Right renal pelvis (tissue), 4 donors: ENCODE data around the gene JMJD4. TPM values are rescaled to one million over a fixed set of nuclear protein-coding genes. Genes with fewer than 3 reads are reported as not detected.

Experiments
- DNase-seq, 4 donors: peaks; one replicate each; pipeline ENCODE4 v3.0.0-alpha.2; 2013; ENCODE audit warnings: low read depth in 4 of 4, low spot score in 3 of 4, missing footprints in 1 of 4
- polyA plus RNA-seq, 4 donors: library from polyadenylated mRNA; unstranded; fragments of 120-200 nt; gene quantifications; one replicate each; pipeline ENCODE4 v1.2.1, GENCODE V29; 2013; ENCODE audit not compliant: insufficient read length in 4 of 4

JMJD4 gene
- polyA plus RNA-seq, 4 donors: 15.9 to 20.4 (median 17.9) TPM

DNA sequence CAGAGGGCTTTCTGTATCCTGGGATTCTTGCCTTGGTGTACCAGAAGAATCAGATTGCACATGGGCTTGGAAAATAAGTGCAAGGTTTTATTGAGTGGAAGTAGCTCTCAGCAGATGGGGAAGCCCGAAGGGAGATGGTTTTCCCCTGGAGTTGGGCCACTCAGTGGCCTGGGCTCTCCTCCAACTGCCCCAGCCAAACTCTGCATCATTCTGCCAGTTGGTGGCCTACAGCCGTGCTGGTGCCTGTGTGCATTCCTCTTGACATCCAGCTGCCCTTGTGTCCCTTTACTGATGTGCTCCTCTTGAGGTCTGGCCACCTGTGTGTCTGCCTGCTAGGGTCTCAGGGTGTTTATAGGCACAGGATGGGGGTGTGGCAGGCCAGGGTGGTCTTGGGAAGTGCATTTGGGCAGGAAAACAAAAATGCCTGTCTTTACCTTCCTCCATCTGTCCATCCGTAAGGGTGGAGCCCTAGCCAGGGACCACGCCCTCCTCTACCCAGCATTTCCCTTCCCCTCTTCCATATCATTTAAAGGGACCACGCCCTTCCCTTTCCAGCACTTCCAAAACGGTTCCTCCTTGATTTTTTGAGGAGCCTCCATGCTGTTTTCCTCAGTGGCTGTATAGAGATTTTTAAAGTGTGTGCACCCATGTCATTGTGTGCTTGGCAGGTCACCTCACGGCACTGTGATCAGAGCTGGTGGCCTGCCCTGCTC lies 19.1 kb upstream of the JMJD4 start:
- DNase-seq: no peak

DNA sequence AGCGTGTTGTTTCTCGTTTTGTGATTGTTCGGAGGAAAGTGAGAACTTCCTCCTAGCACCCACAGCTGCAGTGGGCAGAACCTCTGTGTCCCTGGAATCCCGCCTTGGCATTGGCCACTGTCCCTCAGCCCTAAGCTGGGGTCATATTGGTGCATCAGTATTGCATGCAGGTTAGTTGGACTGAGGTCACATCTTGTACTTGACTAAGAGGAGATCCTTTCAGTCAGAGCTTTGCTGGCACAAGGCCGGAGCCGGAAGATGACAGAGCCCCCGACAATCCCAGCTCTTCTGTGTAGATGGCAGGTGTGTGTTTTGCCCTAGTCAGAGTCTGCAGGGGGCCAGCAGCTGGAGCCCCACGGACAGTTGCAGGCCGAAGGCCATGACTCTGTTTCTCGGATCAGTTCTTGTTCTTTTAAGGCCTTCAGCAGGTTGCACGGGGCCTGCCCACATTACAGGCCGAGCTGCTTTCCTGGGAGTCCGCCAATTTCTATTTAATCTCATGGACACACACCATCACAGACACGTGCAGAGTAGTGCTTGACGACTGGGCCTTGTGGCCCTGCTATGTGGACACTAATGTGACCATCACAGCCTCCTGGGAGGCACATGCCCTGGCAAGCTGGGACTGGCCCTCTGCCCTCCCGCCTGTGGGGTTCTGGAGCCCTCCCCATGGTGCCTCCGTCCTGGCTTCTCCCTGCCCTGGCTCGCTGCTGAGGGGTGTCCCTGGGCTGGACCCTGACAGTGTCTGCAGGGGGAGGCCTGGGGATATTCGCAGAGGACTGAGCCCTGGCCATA lies 15.0 kb upstream of the JMJD4 start:
- DNase-seq: no peak

DNA sequence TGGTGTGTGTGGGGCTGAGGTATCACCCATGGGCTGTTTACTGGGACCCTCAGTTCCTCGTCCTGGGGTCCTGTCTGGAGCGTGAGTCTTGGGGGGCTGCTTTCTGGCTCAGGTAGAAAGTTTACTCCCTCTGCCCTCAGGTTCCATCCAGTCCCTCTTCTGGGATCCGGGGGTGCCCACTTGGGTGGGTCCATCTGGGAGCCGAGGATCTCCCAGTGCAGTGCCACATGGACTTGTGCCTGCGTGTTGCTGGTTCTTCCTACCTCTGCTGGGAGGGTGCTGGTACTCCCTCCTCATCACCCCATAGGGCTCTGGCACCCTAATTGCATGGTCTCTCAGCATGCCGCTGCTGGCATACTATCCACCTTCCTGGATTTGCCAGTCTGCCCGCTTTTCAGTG lies 14.1 kb upstream of the JMJD4 start:
- DNase-seq: no peak

- no peak for DNase-seq
Measured at GRCh38 chr1:227748496-227749182, 13.5 kb upstream of the JMJD4 start.

- DNase-seq: no peak
Measured at GRCh38 chr1:227747948-227748495, 12.9 kb upstream of the JMJD4 start.

DNA sequence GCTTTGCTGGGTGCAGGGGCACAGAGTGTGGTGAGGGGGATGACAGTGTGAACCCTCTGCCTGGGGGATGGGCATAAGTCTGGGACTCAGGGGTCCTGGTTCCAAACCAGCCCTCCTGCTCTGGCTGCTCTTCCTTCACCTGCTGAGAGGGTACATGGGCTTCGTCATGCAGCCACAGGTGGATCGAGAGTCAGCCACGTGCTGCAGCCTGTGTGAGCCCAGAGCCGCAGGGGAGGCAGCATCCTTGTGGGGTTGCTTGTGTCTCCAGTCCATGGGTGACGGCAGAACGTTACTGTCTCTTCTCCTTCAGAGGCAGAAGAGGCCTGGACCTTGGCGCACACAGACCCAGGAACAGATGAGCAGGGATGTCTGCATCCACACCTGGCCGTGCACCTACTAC lies 12.3 kb upstream of the JMJD4 start:
- no peak for DNase-seq

DNA sequence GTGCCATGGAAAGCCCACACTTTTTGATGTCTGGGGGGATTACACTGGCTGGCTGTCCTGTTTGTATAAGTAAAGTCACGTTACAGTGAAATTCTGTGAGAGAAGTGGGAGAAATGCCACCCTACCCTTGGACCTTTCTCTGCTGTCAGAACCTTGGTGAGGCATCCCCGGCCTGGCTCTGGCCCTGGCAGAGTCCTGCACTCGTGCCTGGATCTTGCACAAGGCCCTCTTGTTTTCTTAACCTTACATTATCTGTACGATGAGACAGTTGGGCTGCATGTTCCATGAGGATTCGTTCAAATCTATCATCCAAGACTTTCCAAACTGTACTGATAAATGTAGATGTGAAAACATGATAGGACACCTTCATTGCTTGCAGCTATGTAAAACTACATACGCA lies 11.6 kb upstream of the JMJD4 start:
- DNase-seq: no peak

GRCh38 chr1:227745568-227746265 lies 10.6 kb upstream of the JMJD4 start:
- DNase-seq: no peak

DNA sequence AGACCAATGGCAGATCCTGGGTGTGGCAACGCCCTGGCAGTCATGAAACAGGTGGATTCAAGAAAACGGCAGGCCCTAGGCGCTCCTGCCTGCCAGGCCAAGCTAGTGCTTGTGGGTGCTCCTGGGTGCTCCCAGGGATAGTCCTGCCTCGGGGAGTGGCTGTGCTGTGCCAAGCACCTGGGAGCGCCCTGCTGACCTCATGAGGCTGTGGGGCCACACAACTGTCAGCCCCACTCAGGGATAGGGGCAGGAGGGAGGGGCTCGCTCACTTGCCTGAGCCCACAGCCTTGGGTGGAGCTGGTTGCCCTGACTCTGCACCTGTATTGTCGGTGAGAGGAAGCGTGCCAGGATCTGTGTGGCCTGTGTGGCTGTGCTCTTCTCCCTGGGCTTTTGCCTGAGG lies 9.6 kb upstream of the JMJD4 start:
- no peak for DNase-seq

DNA sequence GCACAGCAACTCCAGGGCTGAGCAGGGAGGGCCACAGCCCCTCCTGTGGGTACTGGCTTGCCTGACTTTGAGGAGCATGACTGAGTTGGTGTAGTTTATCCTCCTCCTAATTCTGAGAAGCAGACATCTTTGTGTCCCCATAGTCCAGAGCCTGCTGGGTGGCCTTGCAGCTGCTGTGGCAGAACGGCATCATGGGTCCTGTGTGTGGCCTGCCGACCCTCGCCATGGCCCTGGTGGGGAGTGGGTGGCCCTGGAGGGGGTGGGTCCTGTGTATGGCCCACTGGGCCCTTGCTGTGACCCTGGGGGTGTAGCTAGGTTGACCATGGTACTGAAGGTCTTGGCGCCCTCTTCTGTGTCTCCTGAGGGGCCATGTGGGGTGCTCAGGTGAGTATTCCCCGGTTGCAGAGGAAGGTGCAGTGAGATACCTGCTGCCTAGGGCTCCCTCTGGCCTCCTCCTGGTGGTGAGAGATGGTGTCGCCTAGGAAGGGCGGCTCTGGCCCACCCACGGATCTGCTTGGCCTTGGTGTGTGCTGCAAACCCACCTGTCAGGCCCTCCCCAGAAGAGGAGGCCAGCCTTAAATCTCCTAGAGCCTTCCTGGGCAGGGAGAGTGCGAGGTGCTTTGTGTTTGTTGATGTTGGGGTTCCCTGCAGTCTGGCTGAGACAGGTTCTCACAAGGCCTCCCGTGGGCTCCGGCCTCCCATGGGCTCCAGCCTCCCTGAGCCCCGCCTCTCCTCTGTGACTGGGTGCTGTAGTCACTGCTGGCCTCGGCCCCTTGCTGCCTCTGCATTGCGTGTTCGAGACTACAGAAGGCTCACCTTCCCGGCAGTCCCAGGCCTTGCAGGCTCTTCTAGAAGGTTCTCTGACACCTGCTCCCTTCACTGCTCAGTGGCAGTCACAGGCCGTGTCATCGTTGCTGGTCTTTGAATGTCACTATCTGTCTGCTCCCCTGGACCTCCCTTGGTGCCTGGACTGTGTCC lies 7.9 kb upstream of the JMJD4 start:
- DNase-seq: no peak

DNA sequence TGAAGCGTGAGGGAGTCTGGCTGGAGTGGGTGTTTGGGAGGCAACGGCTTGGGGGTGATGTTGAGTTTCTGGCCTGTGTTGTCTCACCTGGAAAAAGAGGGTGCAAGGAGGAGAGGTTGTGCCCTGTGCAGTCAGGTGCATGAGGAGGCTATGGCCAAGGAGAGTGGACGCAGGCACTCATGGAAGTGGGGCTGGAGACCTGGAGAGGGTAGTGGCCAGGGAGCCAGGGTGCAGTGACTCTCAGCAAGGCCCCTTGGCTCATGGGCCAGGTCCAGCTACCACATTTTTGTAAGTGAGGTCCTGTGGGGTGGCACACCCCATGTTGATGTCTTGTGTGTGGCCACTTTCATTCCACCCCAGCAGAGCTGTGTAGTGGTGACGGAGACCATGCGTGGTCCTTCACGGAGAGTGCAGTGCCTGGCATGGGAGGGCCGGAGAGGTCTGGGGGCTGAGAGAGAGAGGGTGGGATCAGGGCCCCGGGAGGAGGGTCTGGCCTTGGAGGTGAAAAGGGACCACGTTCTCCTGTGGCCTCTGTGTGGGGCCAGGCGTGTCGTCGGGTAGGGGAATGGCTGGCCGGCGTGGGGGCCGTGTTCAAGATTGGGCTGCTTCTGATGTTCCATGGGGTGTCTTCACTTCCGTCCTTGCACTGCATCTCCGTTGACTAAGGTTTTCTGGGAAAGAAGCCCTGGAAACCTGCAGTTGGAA lies 6.2 kb upstream of the JMJD4 start:
- no peak for DNase-seq

DNA sequence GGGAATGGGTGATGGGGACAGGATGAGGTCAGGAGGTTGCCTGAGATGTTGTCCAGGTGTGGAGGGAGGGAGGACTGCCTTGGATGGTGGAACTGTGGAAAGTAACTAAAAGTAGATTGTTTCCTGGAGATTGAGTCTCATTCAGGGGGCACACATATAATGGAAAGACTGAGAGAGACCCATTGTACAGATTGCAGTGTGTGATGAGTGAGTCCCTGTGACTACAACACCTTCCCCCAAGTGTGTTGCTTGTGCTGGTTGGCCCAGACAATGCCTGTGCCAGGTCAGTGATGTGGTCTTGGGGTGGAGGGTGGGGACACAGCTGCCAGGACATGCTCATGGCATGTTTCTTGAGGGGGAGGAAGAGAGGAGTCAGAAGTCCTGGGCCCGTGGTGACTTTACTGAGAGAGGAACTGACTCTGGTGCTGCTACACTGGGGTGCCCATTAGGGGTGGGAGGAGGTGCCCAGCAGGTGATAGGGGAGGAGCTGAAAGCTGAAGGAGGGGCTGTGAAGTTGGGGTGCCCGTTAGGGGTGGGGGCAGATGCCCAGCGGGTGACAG lies 5.4 kb upstream of the JMJD4 start:
- DNase-seq: no peak

DNA sequence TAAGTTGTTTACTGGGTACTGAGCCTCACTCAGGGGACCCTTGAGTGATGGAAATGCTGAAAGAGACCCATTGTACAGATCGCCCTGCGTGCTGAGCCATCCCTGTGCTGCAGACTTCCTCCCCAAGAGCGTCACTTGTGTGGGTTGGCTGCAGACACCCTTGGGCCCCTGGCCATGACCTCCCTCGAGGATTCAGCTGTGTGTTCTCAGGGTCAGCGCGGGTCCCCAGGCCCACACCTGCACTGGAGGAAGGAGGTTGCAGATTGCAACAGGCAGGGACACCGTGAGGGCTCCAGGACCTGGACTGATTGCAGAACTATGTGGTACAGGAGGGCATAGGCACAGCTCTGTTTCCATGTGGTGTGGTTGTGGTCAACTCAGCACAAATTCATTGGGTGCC lies 4.5 kb upstream of the JMJD4 start:
- DNase-seq: no peak

DNA sequence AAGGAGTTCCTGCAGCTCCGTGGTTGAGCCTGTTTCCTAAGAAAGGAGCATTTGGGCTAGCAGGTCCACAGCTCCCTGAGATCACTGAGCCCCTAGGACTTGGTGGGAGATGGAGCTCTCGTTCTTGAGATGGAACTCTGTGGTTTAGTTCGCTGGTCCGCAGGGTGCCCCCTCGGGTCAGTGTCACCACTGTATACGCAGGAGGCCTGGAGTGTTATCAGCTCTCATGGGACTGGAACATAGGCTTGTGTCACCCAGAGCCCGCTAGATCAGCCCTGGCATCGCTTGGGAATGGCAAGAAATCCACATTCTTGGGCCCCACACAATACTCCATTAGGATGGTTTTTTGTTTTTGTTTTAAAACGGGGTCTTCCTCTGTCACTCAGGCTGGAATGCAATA lies 3.7 kb upstream of the JMJD4 start:
- DNase-seq: no peak

- DNase-seq: no peak
Measured at GRCh38 chr1:227736814-227737432, 1.8 kb upstream of the JMJD4 start.

GRCh38 chr1:227735539-227736285 lies 610 bp upstream of the JMJD4 start:
- DNase-seq: no peak

DNA sequence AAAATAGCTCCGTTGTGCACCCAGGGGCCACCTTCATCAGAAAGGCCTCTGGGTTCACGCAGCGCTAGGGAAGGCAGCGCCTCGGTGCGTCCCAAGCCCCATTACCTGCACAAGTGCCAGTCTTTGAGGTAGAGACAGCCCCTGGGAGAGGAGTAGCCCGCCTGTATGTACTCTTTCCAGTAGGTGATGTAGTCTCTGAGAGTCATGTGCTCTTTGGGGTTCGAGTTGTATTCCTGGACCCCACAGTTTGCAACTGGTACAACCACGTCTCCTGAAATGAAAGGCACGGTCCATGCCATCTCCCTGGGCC lies 601 bp downstream of the JMJD4 start:
- DNase-seq: no peak
